LNCaP clone FGC (cell line): Measurements from ENCODE around the gene RASSF8.

Experiments
- DNase-seq: peaks from one replicate; pipeline ENCODE4 v3.0.0-alpha.2; 2011; ENCODE audit warnings: low read depth
- H3K4me3 ChIP-seq: 2 replicates; pipeline ENCODE4 v1.5.1; 2011; ENCODE audit warnings: mild to moderate bottlenecking, low read depth, low read length, control low read depth
- TF ChIP-seq, protein P1 (sequence below): IDR thresholded peaks from 2 replicates; pipeline ENCODE4 v1.5.1; 2012; ENCODE audit warnings: mild to moderate bottlenecking; ENCODE audit not compliant: control insufficient read depth, insufficient read depth; ENCODE audit errors: extremely low read depth

Gene RASSF8

DNA sequence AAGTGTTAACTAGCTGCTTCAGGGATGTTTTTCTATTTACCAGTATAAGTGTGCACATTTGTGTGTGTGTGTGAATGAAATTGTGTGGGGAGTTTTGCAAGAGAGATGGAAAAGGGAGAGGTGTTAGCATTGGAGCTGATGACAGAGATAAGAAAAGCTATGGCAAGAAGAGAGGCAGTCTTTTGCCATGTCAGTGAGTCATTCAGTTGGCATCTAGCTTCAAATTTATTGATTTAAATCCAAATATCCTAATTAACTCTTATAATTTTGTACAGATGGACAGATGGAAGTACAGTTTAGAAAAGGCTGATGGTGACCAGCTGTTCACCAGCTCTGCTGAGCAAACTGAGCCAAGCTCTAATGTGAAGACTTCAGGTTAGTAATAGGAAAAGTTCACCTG is 169.7 kb downstream of the RASSF8 start:
- no peak for DNase-seq
- no peak overlapping the region for H3K4me3 ChIP-seq
- TF ChIP-seq, protein P1, sequence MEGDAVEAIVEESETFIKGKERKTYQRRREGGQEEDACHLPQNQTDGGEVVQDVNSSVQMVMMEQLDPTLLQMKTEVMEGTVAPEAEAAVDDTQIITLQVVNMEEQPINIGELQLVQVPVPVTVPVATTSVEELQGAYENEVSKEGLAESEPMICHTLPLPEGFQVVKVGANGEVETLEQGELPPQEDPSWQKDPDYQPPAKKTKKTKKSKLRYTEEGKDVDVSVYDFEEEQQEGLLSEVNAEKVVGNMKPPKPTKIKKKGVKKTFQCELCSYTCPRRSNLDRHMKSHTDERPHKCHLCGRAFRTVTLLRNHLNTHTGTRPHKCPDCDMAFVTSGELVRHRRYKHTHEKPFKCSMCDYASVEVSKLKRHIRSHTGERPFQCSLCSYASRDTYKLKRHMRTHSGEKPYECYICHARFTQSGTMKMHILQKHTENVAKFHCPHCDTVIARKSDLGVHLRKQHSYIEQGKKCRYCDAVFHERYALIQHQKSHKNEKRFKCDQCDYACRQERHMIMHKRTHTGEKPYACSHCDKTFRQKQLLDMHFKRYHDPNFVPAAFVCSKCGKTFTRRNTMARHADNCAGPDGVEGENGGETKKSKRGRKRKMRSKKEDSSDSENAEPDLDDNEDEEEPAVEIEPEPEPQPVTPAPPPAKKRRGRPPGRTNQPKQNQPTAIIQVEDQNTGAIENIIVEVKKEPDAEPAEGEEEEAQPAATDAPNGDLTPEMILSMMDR = no peak
